Peyer's patch (tissue), 4 donors: ENCODE results near the gene APOBEC3H.
A peak's percentile ranks its signal among the peaks of the same experiment; 100 is the strongest.

Experiments
- POLR2A ChIP-seq, 2 donors: fragments of 450-650 bp; IDR thresholded peaks; one replicate each; pipeline ENCODE4 v1.5.1; 2017; ENCODE audit warnings: antibody characterized with exemption in 2 of 2, mild to moderate bottlenecking in 2 of 2, moderate library complexity in 2 of 2
- TF ChIP-seq, protein P1 (sequence below), 6 experiments: fragments of 450-650 bp in 4 of 6; fragments of 200-600 bp in 2 of 6; sonication (generic) in 1 of 6; IDR thresholded peaks; one replicate each; pipeline ENCODE4 v1.5.1; 2017 to 2019; ENCODE audit warnings: antibody characterized with exemption in 6 of 6, mild to moderate bottlenecking in 3 of 6, moderate library complexity in 1 of 6

DNA sequence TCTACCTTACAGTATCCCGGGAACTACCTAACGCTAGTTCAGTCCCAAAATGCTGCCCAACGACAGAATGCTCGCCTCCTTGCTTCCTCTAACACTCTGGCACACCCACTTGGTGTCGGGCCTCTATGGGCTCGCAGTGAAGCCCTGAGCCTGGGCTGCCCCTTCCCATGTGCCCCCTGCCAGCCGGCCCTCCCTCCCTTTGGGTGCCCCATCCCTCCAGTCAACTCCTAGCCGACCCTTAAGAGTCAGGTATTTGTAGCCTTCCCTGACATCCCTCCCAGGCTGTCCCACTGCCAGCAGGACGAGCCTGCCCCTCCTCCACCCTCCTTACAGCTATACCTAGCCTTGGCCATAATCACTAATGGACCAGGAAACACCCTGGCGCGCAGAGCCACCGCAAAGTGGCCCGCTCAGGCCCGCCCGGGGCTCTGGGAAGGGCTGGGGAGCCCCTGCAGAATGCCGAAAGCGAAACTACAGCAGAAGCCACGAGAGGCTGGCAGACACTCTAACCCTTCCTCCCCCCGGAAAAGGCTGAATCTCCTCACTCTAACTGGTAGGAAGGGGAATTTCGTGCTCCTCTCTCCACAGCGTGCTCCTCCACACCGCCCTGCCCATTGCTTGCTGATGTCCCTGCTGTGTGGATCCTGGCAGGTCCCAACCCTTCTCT lies 47.2 kb downstream of the APOBEC3H start:
- TF ChIP-seq, protein P1, sequence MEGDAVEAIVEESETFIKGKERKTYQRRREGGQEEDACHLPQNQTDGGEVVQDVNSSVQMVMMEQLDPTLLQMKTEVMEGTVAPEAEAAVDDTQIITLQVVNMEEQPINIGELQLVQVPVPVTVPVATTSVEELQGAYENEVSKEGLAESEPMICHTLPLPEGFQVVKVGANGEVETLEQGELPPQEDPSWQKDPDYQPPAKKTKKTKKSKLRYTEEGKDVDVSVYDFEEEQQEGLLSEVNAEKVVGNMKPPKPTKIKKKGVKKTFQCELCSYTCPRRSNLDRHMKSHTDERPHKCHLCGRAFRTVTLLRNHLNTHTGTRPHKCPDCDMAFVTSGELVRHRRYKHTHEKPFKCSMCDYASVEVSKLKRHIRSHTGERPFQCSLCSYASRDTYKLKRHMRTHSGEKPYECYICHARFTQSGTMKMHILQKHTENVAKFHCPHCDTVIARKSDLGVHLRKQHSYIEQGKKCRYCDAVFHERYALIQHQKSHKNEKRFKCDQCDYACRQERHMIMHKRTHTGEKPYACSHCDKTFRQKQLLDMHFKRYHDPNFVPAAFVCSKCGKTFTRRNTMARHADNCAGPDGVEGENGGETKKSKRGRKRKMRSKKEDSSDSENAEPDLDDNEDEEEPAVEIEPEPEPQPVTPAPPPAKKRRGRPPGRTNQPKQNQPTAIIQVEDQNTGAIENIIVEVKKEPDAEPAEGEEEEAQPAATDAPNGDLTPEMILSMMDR (IDR thresholded peaks at IDR 0.05), result no peak
- peak in 1 of 2 donors; percentile 16 for TF ChIP-seq POLR2A (IDR thresholded peaks at IDR 0.05)
